Measurements from ENCODE around the gene MAML2.

The MAML2 gene

DNA sequence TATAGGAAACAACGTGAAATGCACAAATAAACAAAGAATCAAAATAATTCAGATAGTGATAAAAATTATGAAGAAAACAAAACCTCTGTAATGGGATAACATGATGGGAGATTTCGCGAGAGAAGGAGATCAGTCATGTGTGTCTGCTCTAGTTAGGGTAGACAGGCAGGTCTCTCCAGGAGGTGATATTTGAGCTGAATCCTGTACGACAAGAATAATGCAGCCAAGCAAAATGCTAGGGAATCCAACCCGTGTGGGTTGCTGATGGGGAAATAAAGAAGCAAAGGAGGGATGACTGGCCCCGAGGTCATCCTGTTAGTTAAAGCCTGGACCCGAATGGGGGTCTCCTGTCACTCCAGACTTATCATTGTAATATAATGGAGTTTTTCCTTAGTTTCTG lies 16.0 kb downstream of the MAML2 start:
- ChIA-PET POLR2A (no interaction called here), CTCF (interaction anchor here (0.6 to 0.7 kb wide), 3 partner anchors 13 to 1251 kb away, joined by 3 to 4 read pairs (median 3); no protein-coding TSS in a partner anchor)
- 100% methylated on average over 3 of the region's 7 CpGs for WGBS (ENCODE audit: insufficient coverage)
- Histone ChIP-seq H3K4me3 (ENCODE audit: control insufficient read depth in 1 of 7, extremely low read depth in 1 of 7, insufficient read depth in 4 of 7, low read depth in 2 of 7, low read length in 6 of 7) (no peak overlapping the region), H3K27me3 (replicated peaks in 2 of 5; ENCODE audit: control insufficient read depth in 4 of 5, insufficient read depth in 5 of 5, low read length in 4 of 5) (no peaks in the 10 kb centered on the region), H3K36me3 (ENCODE audit: control insufficient read depth in 4 of 4, insufficient read depth in 4 of 4, low read length in 3 of 4) (no peaks in the 10 kb centered on the region), H3K9me3 (ENCODE audit: control extremely low read depth in 1 of 5, control insufficient read depth in 4 of 5, insufficient read depth in 2 of 5, low read depth in 1 of 5, low read length in 4 of 5) (no peaks in the 10 kb centered on the region), H3K4me1 (ENCODE audit: control extremely low read depth in 1 of 4, control insufficient read depth in 4 of 4, insufficient read depth in 4 of 4, low read length in 3 of 4) (peaks cover 0 to 5% (median 1%) of the 10 kb centered on the region in 4 experiments), H3K27ac (ENCODE audit: insufficient read depth in 1 of 2, low read depth in 1 of 2, low read length in 2 of 2, poor library complexity in 1 of 2, severe bottlenecking in 2 of 2) (no peak overlapping the region)
- DNase-seq = no peak

DNA sequence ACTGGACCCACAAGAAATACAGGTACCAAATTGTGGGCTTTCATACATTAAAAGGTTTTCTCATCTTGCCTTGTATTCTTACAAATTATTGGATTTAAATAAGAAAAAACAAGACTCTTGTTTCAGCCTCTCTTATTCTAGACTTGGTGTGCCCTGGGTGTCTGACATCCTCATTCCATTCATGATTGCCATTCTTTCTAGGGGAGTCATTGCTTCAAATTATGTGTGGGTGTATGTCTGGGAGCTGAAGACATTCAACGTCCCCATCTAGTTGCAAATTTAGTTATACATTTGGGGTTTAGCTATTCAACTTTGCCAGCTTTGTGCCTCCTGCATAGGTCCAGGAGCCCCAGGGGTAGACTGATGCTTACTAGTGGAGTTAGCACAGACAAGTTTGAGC lies 18.1 kb downstream of the MAML2 start:
- no peaks in the 10 kb centered on the region for H3K27me3 ChIP-seq (replicated peaks in 2 of 5; ENCODE audit: control insufficient read depth in 4 of 5, insufficient read depth in 5 of 5, low read length in 4 of 5)
- H3K4me1 ChIP-seq (ENCODE audit: control extremely low read depth in 1 of 4, control insufficient read depth in 4 of 4, insufficient read depth in 4 of 4, low read length in 3 of 4) = peaks cover 0 to 2% (median 0%) of the 10 kb centered on the region in 4 experiments
- no peak overlapping the region for H3K27ac ChIP-seq (ENCODE audit: insufficient read depth in 1 of 2, low read depth in 1 of 2, low read length in 2 of 2, poor library complexity in 1 of 2, severe bottlenecking in 2 of 2)
- no peak overlapping the region for H3K4me3 ChIP-seq (ENCODE audit: control insufficient read depth in 1 of 7, extremely low read depth in 1 of 7, insufficient read depth in 4 of 7, low read depth in 2 of 7, low read length in 6 of 7)
- ChIA-PET CTCF (interaction anchor here (0.8 to 1.2 kb wide), 3 partner anchors 16 to 18 kb away, joined by 3 to 4 read pairs (median 3); partner anchors contain the start of gene MAML2), POLR2A (interaction anchor here (0.7 kb wide), 1 partner anchor 14 kb away, joined by 3 read pairs; no protein-coding TSS in a partner anchor)
- no peak for DNase-seq
- H3K36me3 ChIP-seq (ENCODE audit: control insufficient read depth in 4 of 4, insufficient read depth in 4 of 4, low read length in 3 of 4) = no peaks in the 10 kb centered on the region
- H3K9me3 ChIP-seq (ENCODE audit: control extremely low read depth in 1 of 5, control insufficient read depth in 4 of 5, insufficient read depth in 2 of 5, low read depth in 1 of 5, low read length in 4 of 5) = no peaks in the 10 kb centered on the region
- no CpG with 5 or more reads among the region's 1 CpG for WGBS (ENCODE audit: insufficient coverage)

DNA sequence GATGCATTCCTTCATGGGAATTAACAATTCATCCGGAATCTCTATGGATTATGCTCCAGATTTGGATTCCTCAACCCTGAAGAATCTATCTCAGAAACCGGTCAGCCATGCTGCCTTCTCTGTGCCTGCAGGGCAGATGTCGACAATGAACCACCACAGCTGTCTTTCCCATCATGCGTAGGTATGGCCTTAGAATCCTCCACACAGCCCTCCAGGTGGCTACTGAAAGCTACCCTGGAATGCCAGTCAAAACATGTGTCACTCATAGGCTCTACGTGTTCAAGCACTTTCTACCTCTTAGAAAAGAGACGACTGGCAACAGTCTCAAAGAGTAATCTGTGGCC lies 19.4 kb downstream of the MAML2 start:
- 98% methylated on average over 6 of the region's 6 CpGs for WGBS (ENCODE audit: insufficient coverage)
- no peak for DNase-seq

DNA sequence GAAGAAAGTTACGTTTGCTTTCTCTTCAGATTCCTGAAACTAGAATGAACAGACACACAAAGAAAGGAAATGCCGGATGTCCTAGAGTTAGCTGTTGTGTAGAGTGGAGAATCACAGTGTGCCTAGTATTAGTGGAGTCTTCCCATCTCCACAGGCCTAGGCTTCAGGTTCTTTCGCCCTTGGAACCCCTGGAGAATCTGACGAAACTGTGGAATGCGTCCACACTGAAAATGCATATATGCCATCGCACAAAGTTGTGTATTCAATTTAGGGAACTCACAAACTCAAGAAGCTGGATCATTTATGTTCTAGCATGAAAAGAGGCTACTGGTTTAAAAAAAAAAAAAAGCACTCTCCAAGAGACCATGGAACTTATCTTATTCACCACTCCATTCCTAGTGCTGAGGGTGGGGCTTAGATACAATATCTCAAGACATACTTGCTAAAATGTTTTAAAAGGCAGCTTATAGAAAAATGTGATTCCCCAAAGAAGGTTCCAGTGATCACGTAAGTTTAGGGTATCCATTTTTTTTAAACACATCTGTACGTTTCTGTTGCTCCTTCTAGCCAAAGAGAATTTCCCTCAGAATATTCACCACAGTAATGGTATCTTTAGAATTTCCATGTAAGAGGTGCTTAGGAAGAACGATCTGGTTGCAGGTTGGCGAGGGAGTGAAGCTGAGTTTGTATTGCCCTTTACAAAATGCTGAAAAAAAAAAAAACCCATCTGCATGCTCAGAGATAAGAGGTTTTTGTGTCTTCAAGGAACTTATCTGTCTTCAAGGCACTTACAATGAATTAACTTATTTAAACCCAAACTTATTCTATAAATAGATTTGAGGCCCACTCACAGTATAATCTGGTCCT lies 20.0 kb downstream of the MAML2 start:
- CTCF ChIA-PET = interaction anchor here (0.8 to 2.6 kb wide), 4 partner anchors 12 to 20 kb away, joined by 3 to 8 read pairs (median 4); partner anchors contain the start of gene MAML2
- H3K9me3 ChIP-seq (ENCODE audit: control extremely low read depth in 1 of 5, control insufficient read depth in 4 of 5, insufficient read depth in 2 of 5, low read depth in 1 of 5, low read length in 4 of 5) = no peaks in the 10 kb centered on the region

More for the DNA sequence above, 19.4 kb downstream of the MAML2 start:
- ChIA-PET POLR2A (interaction anchor here (0.6 kb wide), 1 partner anchor 1576 kb away, joined by 3 read pairs; no protein-coding TSS in a partner anchor), CTCF (interaction anchor here (0.9 to 1.6 kb wide), 2 partner anchors 17 to 20 kb away, joined by 4 to 5 read pairs; partner anchors contain the start of gene MAML2)
- no peaks in the 10 kb centered on the region for H3K36me3 ChIP-seq (ENCODE audit: control insufficient read depth in 4 of 4, insufficient read depth in 4 of 4, low read length in 3 of 4)
- no peak overlapping the region for H3K27ac ChIP-seq (ENCODE audit: insufficient read depth in 1 of 2, low read depth in 1 of 2, low read length in 2 of 2, poor library complexity in 1 of 2, severe bottlenecking in 2 of 2)
- peaks cover 0 to 2% (median 0%) of the 10 kb centered on the region in 4 experiments for H3K4me1 ChIP-seq (ENCODE audit: control extremely low read depth in 1 of 4, control insufficient read depth in 4 of 4, insufficient read depth in 4 of 4, low read length in 3 of 4)
- H3K27me3 ChIP-seq (replicated peaks in 2 of 5; ENCODE audit: control insufficient read depth in 4 of 5, insufficient read depth in 5 of 5, low read length in 4 of 5) = no peaks in the 10 kb centered on the region
- H3K9me3 ChIP-seq (ENCODE audit: control extremely low read depth in 1 of 5, control insufficient read depth in 4 of 5, insufficient read depth in 2 of 5, low read depth in 1 of 5, low read length in 4 of 5) = no peaks in the 10 kb centered on the region
- H3K4me3 ChIP-seq (ENCODE audit: control insufficient read depth in 1 of 7, extremely low read depth in 1 of 7, insufficient read depth in 4 of 7, low read depth in 2 of 7, low read length in 6 of 7) = no peak overlapping the region

DNA sequence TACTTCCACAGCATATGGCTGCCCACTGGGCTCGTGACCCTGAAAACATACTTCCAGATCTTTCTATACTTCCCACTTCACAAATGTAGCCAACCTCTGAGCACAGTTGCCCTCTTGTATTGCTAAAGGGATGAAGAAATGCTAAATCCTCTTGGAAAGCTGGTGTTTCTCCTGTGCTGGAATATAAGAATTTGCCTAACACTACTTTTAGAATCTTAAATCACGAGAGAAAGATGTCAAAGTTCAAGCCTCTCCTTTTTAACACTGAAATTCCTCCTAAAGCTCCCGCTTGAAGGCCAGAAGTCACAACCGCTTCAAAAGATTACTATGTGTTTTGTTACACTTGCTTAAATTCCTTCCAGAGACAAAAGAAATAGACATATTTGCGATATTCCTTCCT lies 21.9 kb downstream of the MAML2 start:
- Histone ChIP-seq H3K36me3 (ENCODE audit: control insufficient read depth in 4 of 4, insufficient read depth in 4 of 4, low read length in 3 of 4) (no peaks in the 10 kb centered on the region), H3K27ac (ENCODE audit: insufficient read depth in 1 of 2, low read depth in 1 of 2, low read length in 2 of 2, poor library complexity in 1 of 2, severe bottlenecking in 2 of 2) (peak overlapping the region in 1 of 2 experiments; percentile 66), H3K27me3 (replicated peaks in 2 of 5; ENCODE audit: control insufficient read depth in 4 of 5, insufficient read depth in 5 of 5, low read length in 4 of 5) (no peaks in the 10 kb centered on the region), H3K4me1 (ENCODE audit: control extremely low read depth in 1 of 4, control insufficient read depth in 4 of 4, insufficient read depth in 4 of 4, low read length in 3 of 4) (peaks cover 0 to 3% (median 2%) of the 10 kb centered on the region in 4 experiments), H3K9me3 (ENCODE audit: control extremely low read depth in 1 of 5, control insufficient read depth in 4 of 5, insufficient read depth in 2 of 5, low read depth in 1 of 5, low read length in 4 of 5) (no peaks in the 10 kb centered on the region), H3K4me3 (ENCODE audit: control insufficient read depth in 1 of 7, extremely low read depth in 1 of 7, insufficient read depth in 4 of 7, low read depth in 2 of 7, low read length in 6 of 7) (no peak overlapping the region)
- CTCF ChIA-PET = interaction anchor here (1.0 to 2.6 kb wide), 3 partner anchors 14 to 73 kb away, joined by 3 to 8 read pairs (median 3); no protein-coding TSS in a partner anchor
- POLR2A ChIA-PET = no interaction called here
- DNase-seq = no peak
- 100% methylated on average over 1 of the region's 5 CpGs for WGBS (ENCODE audit: insufficient coverage)

More for the DNA sequence above, 20.0 kb downstream of the MAML2 start:
- Histone ChIP-seq H3K4me3 (ENCODE audit: control insufficient read depth in 1 of 7, extremely low read depth in 1 of 7, insufficient read depth in 4 of 7, low read depth in 2 of 7, low read length in 6 of 7) (no peak overlapping the region), H3K36me3 (ENCODE audit: control insufficient read depth in 4 of 4, insufficient read depth in 4 of 4, low read length in 3 of 4) (no peaks in the 10 kb centered on the region), H3K27ac (ENCODE audit: insufficient read depth in 1 of 2, low read depth in 1 of 2, low read length in 2 of 2, poor library complexity in 1 of 2, severe bottlenecking in 2 of 2) (peak overlapping the region in 1 of 2 experiments; percentile 64), H3K4me1 (ENCODE audit: control extremely low read depth in 1 of 4, control insufficient read depth in 4 of 4, insufficient read depth in 4 of 4, low read length in 3 of 4) (peaks cover 0 to 2% (median 0%) of the 10 kb centered on the region in 4 experiments), H3K27me3 (replicated peaks in 2 of 5; ENCODE audit: control insufficient read depth in 4 of 5, insufficient read depth in 5 of 5, low read length in 4 of 5) (no peaks in the 10 kb centered on the region)
- POLR2A ChIA-PET = interaction anchor here (0.6 kb wide), 1 partner anchor 1576 kb away, joined by 3 read pairs; no protein-coding TSS in a partner anchor
- DNase-seq = peak in 1 of 3 donors; percentile 53
- 100% methylated on average over 4 of the region's 10 CpGs for WGBS (ENCODE audit: insufficient coverage)

DNA sequence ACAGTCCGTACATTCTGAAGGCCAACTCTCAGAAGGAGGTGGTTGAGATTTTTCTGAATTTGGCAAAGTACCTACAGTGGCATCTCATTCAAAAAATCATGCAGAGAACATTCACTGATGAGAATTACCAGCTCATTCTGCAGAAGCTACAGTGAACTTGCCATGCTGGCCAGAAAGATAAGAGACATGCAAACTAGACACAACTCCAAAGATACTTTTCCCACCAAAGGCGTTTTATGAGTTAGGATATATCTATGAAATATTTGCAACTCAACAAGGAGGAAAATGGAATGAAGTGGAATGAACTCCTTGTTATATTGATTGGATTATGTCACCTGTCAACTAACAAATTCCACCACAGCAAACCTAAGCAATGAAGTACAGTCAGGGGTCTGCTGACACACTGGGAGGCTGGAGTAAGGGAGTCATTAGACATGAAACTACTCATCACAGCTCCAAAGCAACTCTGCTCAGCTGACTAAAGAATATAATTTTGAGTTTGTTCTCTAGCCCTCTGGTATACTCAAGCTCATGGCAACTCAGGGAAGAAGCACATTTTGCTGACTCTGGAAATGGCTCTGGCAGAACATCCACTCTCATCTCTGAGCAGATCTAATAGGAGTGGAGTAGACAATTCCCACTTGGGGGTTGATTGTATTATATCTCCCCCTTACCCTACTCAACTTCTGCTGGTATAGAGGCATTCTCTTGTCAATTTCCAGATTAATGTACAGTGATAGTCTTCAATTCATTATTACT lies 22.9 kb downstream of the MAML2 start:
- Histone ChIP-seq H3K4me1 (ENCODE audit: control extremely low read depth in 1 of 4, control insufficient read depth in 4 of 4, insufficient read depth in 4 of 4, low read length in 3 of 4) (peaks cover 0 to 3% (median 1%) of the 10 kb centered on the region in 4 experiments), H3K27me3 (replicated peaks in 2 of 5; ENCODE audit: control insufficient read depth in 4 of 5, insufficient read depth in 5 of 5, low read length in 4 of 5) (no peaks in the 10 kb centered on the region), H3K4me3 (ENCODE audit: control insufficient read depth in 1 of 7, extremely low read depth in 1 of 7, insufficient read depth in 4 of 7, low read depth in 2 of 7, low read length in 6 of 7) (no peak overlapping the region), H3K27ac (ENCODE audit: insufficient read depth in 1 of 2, low read depth in 1 of 2, low read length in 2 of 2, poor library complexity in 1 of 2, severe bottlenecking in 2 of 2) (no peak overlapping the region), H3K9me3 (ENCODE audit: control extremely low read depth in 1 of 5, control insufficient read depth in 4 of 5, insufficient read depth in 2 of 5, low read depth in 1 of 5, low read length in 4 of 5) (no peaks in the 10 kb centered on the region), H3K36me3 (ENCODE audit: control insufficient read depth in 4 of 4, insufficient read depth in 4 of 4, low read length in 3 of 4) (no peaks in the 10 kb centered on the region)
- ChIA-PET CTCF (interaction anchor here (0.7 to 1.1 kb wide), 4 partner anchors 12 to 74 kb away, joined by 3 read pairs; no protein-coding TSS in a partner anchor), POLR2A (interaction anchor here (0.6 kb wide), 1 partner anchor 11 kb away, joined by 4 read pairs; no protein-coding TSS in a partner anchor)
- no CpG with 5 or more reads among the region's 2 CpGs for WGBS (ENCODE audit: insufficient coverage)
- no peak for DNase-seq
